Activated CD4-positive, alpha-beta T cell treated with anti-CD3 and anti-CD28 coated beads, Interleukin-2, amount 10 ng/mL, durations not matched to agents 7 days and 5 days (primary cell): ENCODE data around the gene HOXA3. TPM values are rescaled to one million over a fixed set of nuclear protein-coding genes. Genes with fewer than 3 reads are reported as not detected.

Source experiments
- CTCF ChIA-PET: fragments of 350-600 bp; sonication (Branson Sonifier 250); formaldehyde crosslinking; loops from one replicate; lab custom pipeline; 2021; ENCODE audit warnings: antibody characterized with exemption; lab: Charles Lee
- POLR2A ChIA-PET: fragments of 350-600 bp; sonication (Branson Sonifier 250); formaldehyde crosslinking; loops from one replicate; lab custom pipeline; 2021; ENCODE audit warnings: antibody characterized with exemption; lab: Charles Lee
- DNase-seq: peaks from one replicate; pipeline ENCODE4 v3.0.0-alpha.2; 2020
- H3K27ac Mint-ChIP-seq: one replicate; pipeline ENCODE4 v1.8.0; 2021; ENCODE audit warnings: mild to moderate bottlenecking, moderate library complexity, mixed read lengths
- H3K27me3 Mint-ChIP-seq: one replicate; pipeline ENCODE4 v1.8.0; 2021; ENCODE audit warnings: mixed read lengths
- H3K36me3 Mint-ChIP-seq: one replicate; pipeline ENCODE4 v1.8.0; 2021; ENCODE audit warnings: low read depth, mixed read lengths
- H3K4me1 Mint-ChIP-seq: one replicate; pipeline ENCODE4 v1.8.0; 2021; ENCODE audit warnings: mixed read lengths
- H3K4me3 Mint-ChIP-seq: one replicate; pipeline ENCODE4 v1.8.0; 2021; ENCODE audit warnings: mild to moderate bottlenecking, moderate library complexity, mixed read lengths
- H3K9me3 Mint-ChIP-seq: one replicate; pipeline ENCODE4 v1.8.0; 2021; ENCODE audit warnings: mixed read lengths
- total RNA-seq, 2 experiments: library from RNA; stranded (reverse); gene quantifications; one replicate each; pipeline ENCODE4 v1.2.3, GENCODE V29; 2021

Gene HOXA3
- total RNA-seq, 2 experiments from 2014 or later = not detected

DNA sequence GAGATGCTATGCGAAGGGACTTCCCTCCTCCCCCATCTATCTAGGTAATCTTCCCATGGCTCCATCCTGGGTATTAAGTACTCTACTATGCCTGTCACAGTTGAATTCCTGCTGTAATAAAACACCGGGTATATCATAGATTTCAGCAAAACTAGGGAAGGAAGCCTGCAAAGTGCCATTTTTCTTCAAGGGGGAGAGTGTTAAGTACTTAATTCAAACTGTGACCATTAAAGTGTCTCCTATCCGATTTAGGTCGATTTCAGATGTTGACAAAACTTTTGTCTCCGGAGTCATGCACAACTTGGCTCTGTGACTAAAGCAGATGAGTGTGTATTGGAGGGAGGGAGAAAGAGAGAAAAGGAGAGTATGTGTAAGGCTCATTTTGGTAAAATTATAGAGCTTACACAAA lies 26.4 kb downstream of the HOXA3 start:
- POLR2A ChIA-PET = no interaction called here
- DNase-seq = no peak
- CTCF ChIA-PET = interaction anchor here (0.6 kb wide), 1 partner anchor 402 kb away, joined by 3 read pairs; no protein-coding TSS in a partner anchor
- no peaks in the 10 kb centered on the region for H3K36me3 Mint-ChIP-seq
- peaks cover 37% of the 10 kb centered on the region for H3K27me3 Mint-ChIP-seq
- no peak overlapping the region for H3K27ac Mint-ChIP-seq
- H3K4me1 Mint-ChIP-seq = no peaks in the 10 kb centered on the region
- no peaks in the 10 kb centered on the region for H3K9me3 Mint-ChIP-seq
- H3K4me3 Mint-ChIP-seq = no peak overlapping the region

DNA sequence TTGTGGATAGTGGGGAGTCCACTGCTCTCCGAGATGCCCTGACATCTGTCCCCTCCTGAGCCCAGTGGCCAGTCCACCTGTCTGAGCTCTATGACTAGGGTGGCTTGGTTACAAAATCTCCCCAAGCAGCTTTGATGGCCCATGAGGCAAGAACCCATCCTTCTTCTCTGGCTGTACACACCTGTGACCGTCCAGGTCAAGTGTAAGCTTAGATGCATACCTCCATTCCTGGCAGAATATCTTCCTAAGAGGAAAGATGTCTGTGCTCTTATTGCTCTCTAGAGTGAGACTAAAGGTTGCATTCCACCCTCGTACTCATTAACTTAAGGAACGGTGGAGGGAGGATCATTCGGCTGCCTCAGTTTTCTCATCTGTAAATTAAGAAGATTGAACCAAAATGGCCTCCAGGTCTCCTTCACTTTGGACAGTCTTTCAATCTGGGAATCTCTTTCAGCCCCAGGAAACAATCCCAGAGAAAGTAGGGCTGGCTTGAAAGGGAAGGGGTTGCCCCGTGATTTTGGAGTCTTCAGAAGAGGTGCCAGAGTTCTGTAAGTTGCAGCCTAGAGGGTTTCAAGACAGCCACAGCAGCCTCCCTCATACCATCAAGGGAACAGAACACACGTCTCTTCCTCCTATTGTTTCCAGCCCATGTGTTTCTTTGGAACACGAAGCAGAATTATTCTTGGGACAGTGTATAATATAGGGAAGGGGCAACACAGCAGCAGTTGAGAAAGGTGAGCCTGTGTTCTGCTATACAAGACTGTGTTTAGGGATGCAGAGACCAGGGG lies 27.3 kb downstream of the HOXA3 start:
- H3K4me3 Mint-ChIP-seq = no peak overlapping the region
- H3K27ac Mint-ChIP-seq = no peak overlapping the region
- ChIA-PET POLR2A (no interaction called here), CTCF (interaction anchor here (0.6 to 0.7 kb wide), 2 partner anchors 10 to 835 kb away, joined by 3 read pairs; no protein-coding TSS in a partner anchor)
- H3K4me1 Mint-ChIP-seq = no peaks in the 10 kb centered on the region
- no peak for DNase-seq
- no peaks in the 10 kb centered on the region for H3K36me3 Mint-ChIP-seq
- peaks cover 37% of the 10 kb centered on the region for H3K27me3 Mint-ChIP-seq
- no peaks in the 10 kb centered on the region for H3K9me3 Mint-ChIP-seq

DNA sequence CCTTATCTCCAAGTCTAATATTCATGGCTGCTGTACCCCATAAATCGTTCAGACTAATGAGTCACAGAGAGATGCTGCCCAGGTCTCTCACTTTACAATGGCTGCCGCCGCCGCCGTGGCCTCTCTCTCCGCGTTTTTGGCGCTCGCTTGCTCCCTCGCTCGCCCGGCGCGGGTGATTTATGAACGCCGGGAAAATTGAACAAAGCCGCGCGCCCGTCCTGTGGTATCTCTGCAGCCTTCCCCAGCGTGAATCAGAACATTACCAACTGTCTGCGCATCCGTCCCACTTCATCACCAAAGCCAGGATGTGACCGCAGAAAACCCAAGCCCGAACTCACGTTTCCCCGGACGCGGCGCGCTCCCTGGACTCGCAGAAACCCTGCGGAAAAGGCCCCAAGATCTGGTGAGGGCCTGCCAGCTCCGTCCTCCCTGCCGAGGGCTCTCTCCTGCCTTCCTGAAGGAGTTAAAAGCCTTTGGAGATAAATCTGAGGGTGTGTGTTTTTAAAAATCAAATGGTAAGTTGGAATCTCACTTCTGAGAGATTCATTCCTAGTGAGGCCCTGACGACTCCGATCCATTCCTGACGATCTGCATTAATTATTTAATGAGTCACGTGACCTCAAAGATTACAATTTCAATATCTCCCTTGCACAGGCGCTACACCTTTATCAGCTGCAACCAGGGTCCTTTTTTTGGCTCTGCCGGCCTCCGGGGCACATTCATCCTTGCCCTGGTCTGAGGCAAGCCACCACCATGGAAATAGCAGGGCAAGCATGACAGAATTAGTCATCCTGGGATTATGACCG lies 28.1 kb downstream of the HOXA3 start:
- H3K27ac Mint-ChIP-seq = no peak overlapping the region
- CTCF ChIA-PET = interaction anchor here (0.6 to 0.7 kb wide), 2 partner anchors 9 to 834 kb away, joined by 3 read pairs; no protein-coding TSS in a partner anchor
- H3K36me3 Mint-ChIP-seq = no peaks in the 10 kb centered on the region
- H3K4me1 Mint-ChIP-seq = no peaks in the 10 kb centered on the region
- H3K27me3 Mint-ChIP-seq = peaks cover 34% of the 10 kb centered on the region
- H3K9me3 Mint-ChIP-seq = no peaks in the 10 kb centered on the region
- H3K4me3 Mint-ChIP-seq = no peak overlapping the region
- no peak for DNase-seq
- POLR2A ChIA-PET = no interaction called here

DNA sequence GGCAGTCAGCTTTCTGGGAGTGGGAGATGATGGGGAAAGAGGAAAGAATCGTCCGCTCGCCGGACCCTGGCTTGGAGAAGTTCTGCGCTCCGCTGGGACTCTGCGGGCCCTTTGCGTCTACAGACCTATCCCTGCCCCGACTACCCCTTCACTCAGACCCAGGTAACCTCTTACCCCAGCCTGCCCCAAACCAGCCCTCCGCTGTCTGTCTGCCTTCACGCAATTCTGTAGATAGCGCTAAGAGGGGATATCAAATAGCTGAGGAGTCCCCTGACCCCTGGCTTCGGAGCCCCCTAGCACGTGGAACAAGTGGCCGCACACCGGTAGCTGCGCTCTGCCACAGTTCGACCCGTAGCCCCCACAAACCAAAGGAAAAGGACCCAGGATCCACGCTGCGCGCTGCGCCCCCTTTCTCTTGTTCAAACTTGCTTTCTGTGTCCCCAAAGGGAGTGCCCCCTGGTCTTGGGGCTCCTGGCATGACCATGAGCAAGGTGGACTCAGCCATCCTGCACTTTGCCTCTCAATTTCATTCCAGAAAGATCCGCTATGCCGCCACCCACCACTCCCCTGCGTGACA lies 28.8 kb downstream of the HOXA3 start:
- H3K4me1 Mint-ChIP-seq = no peaks in the 10 kb centered on the region
- CTCF ChIA-PET = no interaction called here
- DNase-seq = no peak
- no peaks in the 10 kb centered on the region for H3K9me3 Mint-ChIP-seq
- H3K27ac Mint-ChIP-seq = no peak overlapping the region
- POLR2A ChIA-PET = no interaction called here
- no peak overlapping the region for H3K4me3 Mint-ChIP-seq
- peaks cover 28% of the 10 kb centered on the region for H3K27me3 Mint-ChIP-seq
- no peaks in the 10 kb centered on the region for H3K36me3 Mint-ChIP-seq

DNA sequence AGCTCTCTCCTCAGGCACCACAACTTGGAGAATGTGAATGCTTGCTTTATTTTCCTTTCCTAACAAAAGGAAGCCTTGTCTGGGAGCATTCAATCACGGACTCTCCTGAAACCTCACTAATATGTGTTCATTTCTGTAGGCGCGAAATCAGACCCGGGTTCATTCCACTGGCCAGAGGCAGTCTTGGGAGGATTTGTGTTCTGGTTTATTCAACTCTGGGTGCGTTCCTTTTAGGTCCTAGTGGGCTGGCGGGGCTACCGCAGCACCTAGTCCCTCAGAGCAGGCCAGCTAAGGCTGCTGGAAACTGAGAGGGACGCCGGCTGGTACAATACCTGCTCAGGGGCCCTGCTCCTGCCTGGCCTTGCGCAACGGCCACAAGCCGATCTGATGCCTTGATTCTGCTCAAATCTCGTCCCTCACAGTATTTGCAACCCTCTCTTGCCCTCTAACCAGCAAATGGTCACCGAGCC lies 29.3 kb downstream of the HOXA3 start:
- Mint-ChIP-seq H3K4me3 (no peak overlapping the region), H3K4me1 (no peaks in the 10 kb centered on the region), H3K36me3 (no peaks in the 10 kb centered on the region), H3K9me3 (no peaks in the 10 kb centered on the region), H3K27ac (no peak overlapping the region), H3K27me3 (peaks cover 24% of the 10 kb centered on the region)
- CTCF ChIA-PET = no interaction called here
- no peak for DNase-seq
- POLR2A ChIA-PET = no interaction called here

DNA sequence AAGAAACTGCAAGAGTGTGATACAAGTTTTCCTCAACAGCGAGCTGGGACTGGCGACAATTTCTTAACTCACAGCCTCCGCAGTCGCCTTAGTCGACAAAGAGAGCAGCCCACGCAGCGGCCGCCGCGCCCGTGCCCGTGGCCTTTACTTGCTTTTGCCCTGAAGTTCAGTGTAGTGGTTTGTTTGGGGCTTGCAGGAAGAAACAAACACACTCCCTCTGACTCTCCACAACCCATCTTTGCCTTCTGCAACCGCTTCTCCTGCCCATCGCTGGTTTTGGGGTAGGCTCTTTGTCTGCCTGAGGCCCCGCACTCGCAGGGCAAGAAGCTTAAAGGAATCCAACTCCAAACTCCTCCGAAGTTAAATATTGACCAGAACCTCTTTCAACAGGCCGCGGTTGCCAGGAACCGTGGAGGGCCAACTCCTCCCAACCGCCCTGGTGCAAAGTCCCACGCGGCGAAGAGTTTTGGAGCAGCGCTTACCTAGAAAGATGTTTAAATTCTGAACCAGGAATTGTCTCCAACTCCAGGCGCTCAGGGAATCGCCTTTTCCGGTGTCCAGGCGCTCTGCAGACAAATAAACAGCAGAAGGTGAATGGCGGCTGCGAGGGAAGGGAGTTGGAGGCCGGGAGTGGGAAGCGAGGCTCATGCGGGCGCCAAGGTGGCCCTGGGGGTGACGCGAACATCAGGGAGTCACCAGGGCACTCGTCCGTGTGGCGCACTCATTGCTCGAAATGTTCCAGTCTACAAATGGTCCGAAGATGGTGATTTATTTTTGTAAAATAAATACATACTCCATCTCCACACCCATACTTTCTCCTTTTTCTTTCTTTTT lies 30.1 kb downstream of the HOXA3 start:
- H3K4me1 Mint-ChIP-seq = no peaks in the 10 kb centered on the region
- peaks cover 17% of the 10 kb centered on the region for H3K27me3 Mint-ChIP-seq
- H3K27ac Mint-ChIP-seq = no peak overlapping the region
- ChIA-PET CTCF (no interaction called here), POLR2A (no interaction called here)
- H3K36me3 Mint-ChIP-seq = no peaks in the 10 kb centered on the region
- DNase-seq = no peak
- H3K9me3 Mint-ChIP-seq = no peaks in the 10 kb centered on the region
- H3K4me3 Mint-ChIP-seq = no peak overlapping the region

DNA sequence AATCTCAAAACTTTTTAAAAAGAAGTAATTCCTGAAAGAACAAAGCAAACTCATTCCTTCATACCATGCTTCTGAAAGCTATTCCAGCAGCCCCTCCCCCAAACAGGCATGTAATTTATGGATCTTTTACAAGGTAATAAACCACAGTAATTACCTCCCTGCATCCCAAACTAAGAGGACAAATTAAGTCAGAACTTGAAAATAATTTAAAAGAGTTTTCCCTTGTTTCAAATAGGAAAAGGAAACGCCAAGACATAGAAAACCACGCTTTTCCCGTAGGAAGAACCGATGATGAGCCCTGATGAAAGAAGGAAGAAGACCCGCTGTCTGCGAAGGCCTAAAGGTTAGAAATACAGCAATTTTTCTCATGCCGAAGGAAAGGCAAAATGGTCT lies 30.7 kb downstream of the HOXA3 start:
- ChIA-PET CTCF (no interaction called here), POLR2A (no interaction called here)
- H3K36me3 Mint-ChIP-seq = no peaks in the 10 kb centered on the region
- no peak overlapping the region for H3K4me3 Mint-ChIP-seq
- H3K27ac Mint-ChIP-seq = no peak overlapping the region
- H3K4me1 Mint-ChIP-seq = no peaks in the 10 kb centered on the region
- no peaks in the 10 kb centered on the region for H3K9me3 Mint-ChIP-seq
- peaks cover 11% of the 10 kb centered on the region for H3K27me3 Mint-ChIP-seq
- DNase-seq = no peak

DNA sequence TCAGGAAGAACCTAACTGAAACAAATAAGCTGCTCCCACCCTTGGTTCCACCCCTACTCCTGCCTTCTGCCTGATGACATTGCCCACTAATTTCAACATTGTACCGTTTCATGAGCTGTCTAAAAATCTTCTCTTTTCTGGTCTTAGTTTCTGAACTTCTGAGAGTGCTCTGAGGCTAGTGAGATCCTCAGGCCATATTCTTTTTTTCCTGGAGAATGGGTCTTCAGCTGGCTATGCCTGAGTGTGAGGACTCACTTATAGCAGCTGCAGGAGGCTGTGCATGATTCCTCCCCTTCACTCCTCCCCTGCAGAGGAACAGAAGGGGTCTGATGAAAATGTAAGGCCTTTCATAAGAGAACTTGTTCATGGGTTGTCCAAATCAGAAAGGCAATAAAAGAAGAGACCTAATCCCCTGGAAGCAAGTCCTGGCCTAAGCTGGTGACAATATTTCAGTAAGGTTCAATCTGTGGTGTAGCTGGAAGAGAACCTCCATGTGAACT lies 32.9 kb downstream of the HOXA3 start:
- POLR2A ChIA-PET = interaction anchor here (0.6 kb wide), 1 partner anchor 863 kb away, joined by 3 read pairs; no protein-coding TSS in a partner anchor
- CTCF ChIA-PET = interaction anchor here (1.1 kb wide), 1 partner anchor 12 kb away, joined by 3 read pairs; no protein-coding TSS in a partner anchor
- no peak overlapping the region for H3K27ac Mint-ChIP-seq

DNA sequence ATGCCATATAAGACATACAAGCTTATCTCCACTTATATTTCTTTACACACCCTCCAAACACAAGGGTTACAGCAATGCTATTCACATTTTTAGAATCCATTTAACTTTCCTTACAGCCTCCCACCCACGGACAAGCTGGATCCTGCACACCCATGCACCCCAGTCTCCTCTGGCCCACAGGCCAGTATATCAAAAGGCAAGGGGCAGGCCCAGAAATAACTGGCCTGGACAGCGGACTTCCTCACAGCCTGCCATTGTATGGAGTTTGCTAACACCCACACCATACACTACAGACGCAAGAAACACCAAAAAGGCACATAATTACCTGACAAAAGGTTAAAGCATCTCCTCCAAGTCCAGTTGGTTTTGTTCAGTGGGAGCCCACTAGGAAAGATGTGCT lies 33.8 kb downstream of the HOXA3 start:
- H3K9me3 Mint-ChIP-seq = no peaks in the 10 kb centered on the region
- no peak overlapping the region for H3K4me3 Mint-ChIP-seq
- H3K27ac Mint-ChIP-seq = no peak overlapping the region
- no peaks in the 10 kb centered on the region for H3K36me3 Mint-ChIP-seq
- CTCF ChIA-PET = no interaction called here
- POLR2A ChIA-PET = no interaction called here
- H3K27me3 Mint-ChIP-seq = no peaks in the 10 kb centered on the region
- DNase-seq = no peak
- H3K4me1 Mint-ChIP-seq = no peaks in the 10 kb centered on the region

More for the DNA sequence above, 32.9 kb downstream of the HOXA3 start:
- H3K27me3 Mint-ChIP-seq = no peaks in the 10 kb centered on the region
- no peaks in the 10 kb centered on the region for H3K9me3 Mint-ChIP-seq
- no peak overlapping the region for H3K4me3 Mint-ChIP-seq
- no peak for DNase-seq
- no peaks in the 10 kb centered on the region for H3K36me3 Mint-ChIP-seq
- no peaks in the 10 kb centered on the region for H3K4me1 Mint-ChIP-seq

DNA sequence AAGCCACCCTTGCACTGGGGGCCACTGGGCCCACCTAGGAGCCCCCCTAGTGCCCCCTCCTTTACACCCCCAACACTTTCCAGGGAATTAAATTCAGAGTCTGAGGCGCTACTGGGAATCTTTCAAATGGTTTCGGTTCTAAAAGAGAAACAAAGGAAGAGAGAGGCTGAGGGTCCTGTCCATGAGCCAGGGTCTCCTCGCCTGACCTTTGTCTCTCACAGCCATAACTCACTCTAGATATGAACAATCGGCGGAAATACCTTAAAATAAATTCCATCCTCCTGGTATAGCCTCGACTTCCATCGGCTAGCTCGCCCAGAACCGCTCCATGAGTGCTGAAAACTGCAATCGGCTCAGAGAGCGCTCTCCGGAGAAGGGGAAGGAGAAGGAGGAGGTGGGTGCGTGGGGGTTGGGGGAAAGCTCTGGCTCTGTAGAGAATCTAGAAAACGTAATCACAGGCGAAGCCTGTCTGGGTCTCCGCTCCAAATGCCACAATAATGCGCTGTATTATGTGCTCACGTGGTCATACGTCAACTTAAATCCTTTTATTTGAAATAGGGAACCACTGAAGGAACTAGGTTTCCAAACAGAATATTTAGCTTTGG lies 34.4 kb downstream of the HOXA3 start:
- Mint-ChIP-seq H3K27me3 (no peaks in the 10 kb centered on the region), H3K36me3 (no peaks in the 10 kb centered on the region), H3K27ac (no peak overlapping the region), H3K9me3 (no peaks in the 10 kb centered on the region), H3K4me3 (no peak overlapping the region), H3K4me1 (no peaks in the 10 kb centered on the region)
- DNase-seq = no peak
- ChIA-PET POLR2A (no interaction called here), CTCF (no interaction called here)

DNA sequence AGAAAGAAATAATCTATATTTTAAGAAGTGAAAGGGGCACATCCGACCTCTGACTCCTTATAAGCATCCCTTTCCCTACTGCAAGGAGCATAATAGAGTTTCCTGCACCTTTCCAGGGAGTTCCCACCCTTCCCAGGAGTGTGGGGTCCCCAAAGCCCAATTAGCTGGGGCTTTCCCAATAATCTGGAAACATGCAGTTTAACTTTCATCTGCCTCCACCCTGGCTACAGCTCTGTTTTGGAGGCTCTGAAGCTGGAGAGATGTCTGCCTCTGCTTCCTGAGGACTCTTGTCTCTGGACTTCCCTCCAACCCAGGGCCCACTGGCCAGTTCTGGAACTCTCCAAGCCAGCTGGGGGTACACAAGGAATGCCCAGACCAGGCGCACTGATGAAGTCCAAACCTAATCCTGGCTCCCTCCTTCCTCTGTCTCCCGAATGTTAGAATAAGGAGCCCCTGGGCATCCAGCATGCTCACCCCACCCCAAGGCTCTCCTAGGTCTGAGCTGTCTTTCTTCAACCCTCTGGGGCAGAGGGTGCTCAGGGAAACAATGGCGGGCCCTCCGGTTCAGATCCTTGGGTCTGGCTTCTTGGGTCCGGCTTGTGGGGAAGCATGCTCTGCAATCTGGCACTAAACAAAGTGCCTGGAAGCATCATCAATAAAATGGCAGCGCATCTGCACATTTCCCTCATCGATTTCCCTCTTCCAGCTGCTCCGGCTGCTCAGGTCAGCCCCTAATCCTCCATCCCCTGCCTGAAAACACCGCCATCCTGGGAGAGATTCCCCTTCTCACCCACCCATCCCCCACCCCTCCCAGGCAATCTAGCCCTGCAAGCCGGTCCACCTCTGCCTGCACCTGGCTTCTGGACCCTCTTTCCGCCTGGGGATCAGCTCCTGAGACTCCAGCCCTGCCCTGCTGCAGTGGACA lies 35.2 kb downstream of the HOXA3 start:
- no peaks in the 10 kb centered on the region for H3K36me3 Mint-ChIP-seq
- no peaks in the 10 kb centered on the region for H3K27me3 Mint-ChIP-seq
- POLR2A ChIA-PET = no interaction called here
- DNase-seq = no peak
- no peak overlapping the region for H3K4me3 Mint-ChIP-seq
- CTCF ChIA-PET = no interaction called here
- H3K4me1 Mint-ChIP-seq = no peaks in the 10 kb centered on the region
- H3K27ac Mint-ChIP-seq = no peak overlapping the region
- no peaks in the 10 kb centered on the region for H3K9me3 Mint-ChIP-seq
